Measurements from ENCODE around the gene ARHGAP11A. TPM values are rescaled to one million over a fixed set of nuclear protein-coding genes. Genes with fewer than 3 reads are reported as not detected.

Gene ARHGAP11A
- total and polyA plus RNA-seq, 2 experiments from 2014 or later, result 13.0 to 13.2 TPM

DNA sequence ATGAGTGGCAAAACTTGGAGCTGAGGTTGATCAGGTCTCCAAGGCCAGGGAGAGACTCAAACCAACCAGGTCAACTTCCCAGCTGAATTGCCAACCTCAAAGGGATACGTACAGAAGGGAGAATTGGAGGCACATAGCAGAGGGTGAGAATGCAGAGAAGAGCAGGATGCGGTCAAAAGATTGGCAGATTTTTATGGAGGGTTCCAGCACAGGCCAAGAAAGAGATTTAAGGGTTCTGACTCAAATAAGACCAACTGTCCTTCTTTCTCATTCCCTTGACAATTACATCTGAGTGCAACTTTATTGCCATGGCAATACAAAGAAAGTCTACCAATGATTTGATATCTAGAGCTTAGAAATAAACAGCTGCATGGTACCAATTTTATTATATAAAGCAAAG lies 59.4 kb downstream of the ARHGAP11A start:
- in situ Hi-C loops (cut with MboI), result loop anchor here (5.0 to 25.0 kb wide), 2 partner anchors 43 to 163 kb away; partner anchors contain the start of gene GREM1

DNA sequence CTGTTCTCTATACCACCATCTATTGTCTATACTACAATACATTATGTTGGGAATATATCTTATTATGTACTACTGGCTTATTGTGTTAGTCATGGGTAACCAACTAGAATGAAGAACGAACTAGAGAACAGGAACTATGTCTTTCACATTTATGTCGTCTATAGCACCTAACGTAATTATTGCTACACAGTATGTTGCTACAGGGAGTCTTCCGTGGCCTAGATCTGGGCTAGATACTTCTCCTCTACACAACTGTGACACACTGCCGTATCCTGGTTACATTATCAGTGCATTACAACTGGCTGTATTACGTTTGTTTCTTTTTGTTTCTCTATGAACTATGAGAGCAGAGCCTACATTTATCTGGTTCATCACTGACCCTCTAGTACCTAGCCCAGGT lies 60.2 kb downstream of the ARHGAP11A start:
- no peaks in the 10 kb centered on the region for H3K36me3 ChIP-seq (ENCODE audit: low read depth)
- no peaks in the 10 kb centered on the region for H3K27me3 ChIP-seq (replicated peaks; ENCODE audit: insufficient read depth)
- no peak overlapping the region for H3K9ac ChIP-seq
- H3K4me3 ChIP-seq, result no peak overlapping the region
- in situ Hi-C loops (cut with MboI), result no loop called here
- TF ChIP-seq EZH2 (IDR thresholded peaks at IDR 0.05; ENCODE audit: insufficient read depth, poor library complexity, severe bottlenecking), result no peak
- no peak for TF ChIP-seq EZH2phosphoT487 (IDR thresholded peaks at IDR 0.05; ENCODE audit: insufficient read depth, low read depth)
- H3K4me1 ChIP-seq (ENCODE audit: insufficient read depth), result peaks cover 25% of the 10 kb centered on the region
- H3K27ac ChIP-seq, result no peak overlapping the region
- 75 to 76% methylated on average over 6 of the region's 6 CpGs for WGBS, 2 experiments (ENCODE audit: low coverage in 1 of 2, low lambda C conversion rate in 2 of 2, missing lambda C conversion rate in 2 of 2)
- no peaks in the 10 kb centered on the region for H3K9me3 ChIP-seq (ENCODE audit: low read depth)
- no peak overlapping the region for H2AFZ ChIP-seq
- no peak overlapping the region for H3K4me2 ChIP-seq (ENCODE audit: unreplicated experiment)
- H3K79me2 ChIP-seq (ENCODE audit: insufficient read depth), result no peaks in the 10 kb centered on the region
- no peaks in the 10 kb centered on the region for H3K9me2 ChIP-seq (ENCODE audit: insufficient read depth)
- peaks cover 28% of the 10 kb centered on the region for H3F3A ChIP-seq (ENCODE audit: insufficient read depth)
- DNase-seq, result no peak
- no peaks in the 10 kb centered on the region for H4K20me1 ChIP-seq (ENCODE audit: insufficient read depth)

More for the DNA sequence above, 59.4 kb downstream of the ARHGAP11A start:
- Histone ChIP-seq H3K9me3 (ENCODE audit: low read depth) (no peaks in the 10 kb centered on the region), H4K20me1 (ENCODE audit: insufficient read depth) (no peaks in the 10 kb centered on the region), H3K79me2 (ENCODE audit: insufficient read depth) (no peaks in the 10 kb centered on the region), H3K4me3 (no peak overlapping the region), H3K27ac (no peak overlapping the region), H3K4me2 (ENCODE audit: unreplicated experiment) (no peak overlapping the region), H3K9me2 (ENCODE audit: insufficient read depth) (no peaks in the 10 kb centered on the region), H3K27me3 (replicated peaks; ENCODE audit: insufficient read depth) (no peaks in the 10 kb centered on the region), H3K36me3 (ENCODE audit: low read depth) (no peaks in the 10 kb centered on the region), H3K4me1 (ENCODE audit: insufficient read depth) (peaks cover 33% of the 10 kb centered on the region), H3F3A (ENCODE audit: insufficient read depth) (peaks cover 36% of the 10 kb centered on the region), H2AFZ (no peak overlapping the region), H3K9ac (no peak overlapping the region)
- DNase-seq, result no peak
- 73 to 74% methylated on average over 2 of the region's 2 CpGs for WGBS, 2 experiments (ENCODE audit: low coverage in 1 of 2, low lambda C conversion rate in 2 of 2, missing lambda C conversion rate in 2 of 2)
- no peak for TF ChIP-seq EZH2phosphoT487 (IDR thresholded peaks at IDR 0.05; ENCODE audit: insufficient read depth, low read depth)
- TF ChIP-seq EZH2 (IDR thresholded peaks at IDR 0.05; ENCODE audit: insufficient read depth, poor library complexity, severe bottlenecking), result no peak

DNA sequence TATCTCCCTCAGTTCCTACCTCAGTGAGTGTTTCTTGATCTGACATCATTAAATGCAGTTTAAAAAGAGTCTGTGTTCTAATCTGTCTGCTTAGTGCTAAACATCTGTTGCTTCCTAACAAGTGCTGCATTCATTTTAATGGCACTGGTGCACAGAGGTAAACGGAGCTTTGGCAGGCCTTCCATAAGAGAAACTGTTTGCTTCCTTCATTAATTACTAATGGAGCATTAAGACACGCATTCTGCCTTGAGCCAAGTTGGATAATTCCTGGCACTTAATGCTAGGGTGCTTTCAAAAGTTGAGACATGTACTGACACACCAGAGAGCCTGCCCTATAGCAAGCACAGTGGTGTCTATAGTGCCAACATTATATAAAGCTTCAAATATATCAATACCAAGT lies 60.9 kb downstream of the ARHGAP11A start:
- no peaks in the 10 kb centered on the region for H3K9me2 ChIP-seq (ENCODE audit: insufficient read depth)
- H3K4me1 ChIP-seq (ENCODE audit: insufficient read depth), result peaks cover 18% of the 10 kb centered on the region
- no peak overlapping the region for H2AFZ ChIP-seq
- H3K27me3 ChIP-seq (replicated peaks; ENCODE audit: insufficient read depth), result no peaks in the 10 kb centered on the region
- peaks cover 21% of the 10 kb centered on the region for H3F3A ChIP-seq (ENCODE audit: insufficient read depth)
- in situ Hi-C loops (cut with MboI), result no loop called here
- no peak overlapping the region for H3K4me3 ChIP-seq
- no peaks in the 10 kb centered on the region for H3K36me3 ChIP-seq (ENCODE audit: low read depth)
- no peak for TF ChIP-seq EZH2 (IDR thresholded peaks at IDR 0.05; ENCODE audit: insufficient read depth, poor library complexity, severe bottlenecking)
- H3K4me2 ChIP-seq (ENCODE audit: unreplicated experiment), result no peak overlapping the region
- no peaks in the 10 kb centered on the region for H3K79me2 ChIP-seq (ENCODE audit: insufficient read depth)
- 83 to 91% methylated on average over 2 of the region's 2 CpGs for whole genome bisulfite sequencing, 2 experiments (ENCODE audit: low coverage in 1 of 2, low lambda C conversion rate in 2 of 2, missing lambda C conversion rate in 2 of 2)
- no peak for DNase-seq
- no peak overlapping the region for H3K9ac ChIP-seq
- H3K27ac ChIP-seq, result no peak overlapping the region
- no peaks in the 10 kb centered on the region for H4K20me1 ChIP-seq (ENCODE audit: insufficient read depth)
- no peaks in the 10 kb centered on the region for H3K9me3 ChIP-seq (ENCODE audit: low read depth)

DNA sequence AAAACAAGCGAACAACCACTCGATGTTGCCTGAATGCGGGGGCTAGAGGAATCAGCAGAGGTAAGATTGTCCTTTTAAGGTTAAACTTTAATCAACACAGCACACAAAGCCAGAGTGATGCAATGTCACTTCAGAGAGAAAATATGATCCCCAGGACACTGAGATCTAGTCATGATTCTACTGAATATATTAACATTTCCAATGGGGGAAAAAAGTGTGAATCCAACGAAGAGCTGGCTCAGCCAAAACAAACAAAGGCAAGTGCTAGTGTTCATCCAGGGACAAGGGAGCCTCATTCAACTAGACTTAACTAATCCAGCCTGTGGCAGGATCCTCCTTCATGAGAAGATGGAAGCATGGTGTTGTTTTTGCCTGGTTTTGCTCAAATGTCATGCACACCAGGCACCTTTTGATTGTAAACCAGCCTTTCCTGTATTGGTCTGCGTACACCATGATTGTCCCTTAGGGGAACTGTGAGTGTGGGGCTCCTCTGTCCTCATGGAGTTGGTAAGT lies 62.0 kb downstream of the ARHGAP11A start:
- in situ Hi-C loops (cut with MboI), result no loop called here
- TF ChIP-seq EZH2phosphoT487 (IDR thresholded peaks at IDR 0.05; ENCODE audit: insufficient read depth, low read depth) (no peak), EZH2 (IDR thresholded peaks at IDR 0.05; ENCODE audit: insufficient read depth, poor library complexity, severe bottlenecking) (no peak)
- H3K9me3 ChIP-seq (ENCODE audit: low read depth), result no peaks in the 10 kb centered on the region
- H3K27ac ChIP-seq, result no peak overlapping the region
- H3K9me2 ChIP-seq (ENCODE audit: insufficient read depth), result no peaks in the 10 kb centered on the region
- WGBS, 2 experiments (ENCODE audit: low coverage in 1 of 2, low lambda C conversion rate in 2 of 2, missing lambda C conversion rate in 2 of 2), result 78% methylated on average over 5 of the region's 5 CpGs
- no peak overlapping the region for H3K4me3 ChIP-seq
- H3K4me2 ChIP-seq (ENCODE audit: unreplicated experiment), result no peak overlapping the region
- no peak overlapping the region for H3K9ac ChIP-seq
- no peaks in the 10 kb centered on the region for H3K79me2 ChIP-seq (ENCODE audit: insufficient read depth)
- peak; percentile 18 for DNase-seq
- H4K20me1 ChIP-seq (ENCODE audit: insufficient read depth), result no peaks in the 10 kb centered on the region
- H2AFZ ChIP-seq, result peak overlapping the region; percentile 48
- H3K27me3 ChIP-seq (replicated peaks; ENCODE audit: insufficient read depth), result no peaks in the 10 kb centered on the region
- no peaks in the 10 kb centered on the region for H3K36me3 ChIP-seq (ENCODE audit: low read depth)
- H3F3A ChIP-seq (ENCODE audit: insufficient read depth), result peaks cover 26% of the 10 kb centered on the region
- peaks cover 19% of the 10 kb centered on the region for H3K4me1 ChIP-seq (ENCODE audit: insufficient read depth)

DNA sequence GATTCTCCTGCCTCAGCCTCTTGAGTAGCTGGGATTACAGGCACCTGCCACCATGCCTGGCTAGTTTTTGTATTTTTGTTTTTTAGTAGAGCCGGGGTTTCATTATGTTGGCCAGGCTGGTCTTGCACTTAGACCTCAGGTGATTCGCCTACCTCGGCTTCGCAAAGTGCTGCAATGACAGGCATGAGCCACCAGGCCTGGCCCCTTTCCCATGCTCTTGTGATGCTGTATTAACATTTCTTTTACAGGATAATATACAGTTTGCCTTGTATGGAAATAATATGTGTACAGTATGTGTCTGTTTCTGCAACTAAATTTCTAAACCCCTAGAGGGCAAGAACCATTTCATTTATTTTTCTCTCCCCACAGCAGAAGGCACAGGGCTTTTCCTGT lies 64.0 kb downstream of the ARHGAP11A start:
- in situ Hi-C loops (cut with MboI), result no loop called here

More for the DNA sequence above, 64.0 kb downstream of the ARHGAP11A start:
- no peak for TF ChIP-seq EZH2 (IDR thresholded peaks at IDR 0.05; ENCODE audit: insufficient read depth, poor library complexity, severe bottlenecking)
- TF ChIP-seq EZH2phosphoT487 (IDR thresholded peaks at IDR 0.05; ENCODE audit: insufficient read depth, low read depth), result no peak
- Histone ChIP-seq H3K4me1 (ENCODE audit: insufficient read depth) (peaks cover 35% of the 10 kb centered on the region), H3K27me3 (replicated peaks; ENCODE audit: insufficient read depth) (no peaks in the 10 kb centered on the region), H3K9ac (no peak overlapping the region), H3K27ac (no peak overlapping the region), H3K9me3 (ENCODE audit: low read depth) (no peaks in the 10 kb centered on the region), H3K36me3 (ENCODE audit: low read depth) (no peaks in the 10 kb centered on the region), H3K4me3 (no peak overlapping the region), H3K9me2 (ENCODE audit: insufficient read depth) (no peaks in the 10 kb centered on the region), H3K4me2 (ENCODE audit: unreplicated experiment) (no peak overlapping the region), H4K20me1 (ENCODE audit: insufficient read depth) (no peaks in the 10 kb centered on the region), H2AFZ (no peak overlapping the region), H3F3A (ENCODE audit: insufficient read depth) (peaks cover 38% of the 10 kb centered on the region), H3K79me2 (ENCODE audit: insufficient read depth) (no peaks in the 10 kb centered on the region; the same call in 1 of the 2 replicates)
- WGBS, 2 experiments (ENCODE audit: low coverage in 1 of 2, low lambda C conversion rate in 2 of 2, missing lambda C conversion rate in 2 of 2), result 61 to 62% methylated on average over 4 of the region's 4 CpGs
- peak; percentile 25 for DNase-seq

All from GM23248 (cell line).